Body of pancreas (tissue), 4 donors: Measurements from ENCODE around the gene HACD2.
A peak's percentile ranks its signal among the peaks of the same experiment; 100 is the strongest.

Experiments used
- POLR2A ChIP-seq, 3 donors: fragments of 450-650 bp; IDR thresholded peaks; one replicate each; pipeline ENCODE4 v1.6.1; 2016; ENCODE audit warnings: antibody characterized with exemption in 3 of 3, mild to moderate bottlenecking in 2 of 3
- TF ChIP-seq, protein P1 (sequence below), 7 experiments: fragments of 450-650 bp in 4 of 7; fragments of 200-600 bp in 3 of 7; sonication (generic) in 3 of 7; IDR thresholded peaks; one replicate each; pipeline ENCODE4 v1.5.1; 2016 to 2019; ENCODE audit warnings: antibody characterized with exemption in 7 of 7

DNA sequence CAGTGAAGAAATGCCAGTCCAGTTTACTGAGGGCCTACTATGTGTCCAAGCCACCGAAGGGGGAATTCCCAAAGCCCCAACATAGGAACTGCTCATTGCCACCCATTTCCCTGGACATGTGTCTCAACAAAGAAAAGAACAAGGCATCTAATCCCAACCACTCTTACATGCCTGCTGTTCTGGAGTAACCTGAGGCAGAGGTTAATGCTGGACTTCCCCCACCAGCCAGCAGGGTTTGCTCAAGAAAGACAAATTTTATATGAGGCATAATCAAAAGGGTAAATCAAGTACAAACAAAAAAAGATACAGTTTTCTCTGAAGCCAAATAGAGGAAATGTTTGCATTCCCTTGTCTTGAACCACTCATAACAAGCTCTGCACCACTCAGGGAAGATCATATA lies 140.1 kb downstream of the HACD2 start:
- TF ChIP-seq, protein P1, sequence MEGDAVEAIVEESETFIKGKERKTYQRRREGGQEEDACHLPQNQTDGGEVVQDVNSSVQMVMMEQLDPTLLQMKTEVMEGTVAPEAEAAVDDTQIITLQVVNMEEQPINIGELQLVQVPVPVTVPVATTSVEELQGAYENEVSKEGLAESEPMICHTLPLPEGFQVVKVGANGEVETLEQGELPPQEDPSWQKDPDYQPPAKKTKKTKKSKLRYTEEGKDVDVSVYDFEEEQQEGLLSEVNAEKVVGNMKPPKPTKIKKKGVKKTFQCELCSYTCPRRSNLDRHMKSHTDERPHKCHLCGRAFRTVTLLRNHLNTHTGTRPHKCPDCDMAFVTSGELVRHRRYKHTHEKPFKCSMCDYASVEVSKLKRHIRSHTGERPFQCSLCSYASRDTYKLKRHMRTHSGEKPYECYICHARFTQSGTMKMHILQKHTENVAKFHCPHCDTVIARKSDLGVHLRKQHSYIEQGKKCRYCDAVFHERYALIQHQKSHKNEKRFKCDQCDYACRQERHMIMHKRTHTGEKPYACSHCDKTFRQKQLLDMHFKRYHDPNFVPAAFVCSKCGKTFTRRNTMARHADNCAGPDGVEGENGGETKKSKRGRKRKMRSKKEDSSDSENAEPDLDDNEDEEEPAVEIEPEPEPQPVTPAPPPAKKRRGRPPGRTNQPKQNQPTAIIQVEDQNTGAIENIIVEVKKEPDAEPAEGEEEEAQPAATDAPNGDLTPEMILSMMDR (IDR thresholded peaks at IDR 0.05) = peak in 1 of 7 experiments; percentile 6
- TF ChIP-seq POLR2A (IDR thresholded peaks at IDR 0.05) = no peak
